NCI-H2107 (cell line): ENCODE results near the gene NDUFC1.
"Not testable (repeated sequence)": the region's sequence is repeated elsewhere in the genome, so short reads cannot be mapped to it uniquely, and the experiment has no call there.

ENCODE experiments used
- DNase-seq: peaks from one replicate; lab custom pipeline; 2025; lab: John Stamatoyannopoulos, UW

NDUFC1 gene

GRCh38 chr4:139297001-139297410 is 5.3 kb downstream of the NDUFC1 start:
- DNase-seq = no peak

GRCh38 chr4:139295942-139296299 is 6.4 kb downstream of the NDUFC1 start:
- DNase-seq = no peak

- DNase-seq = peak; percentile 69
These were observed 6.9 kb downstream of the NDUFC1 start for GRCh38 chr4:139295206-139295941.

DNA sequence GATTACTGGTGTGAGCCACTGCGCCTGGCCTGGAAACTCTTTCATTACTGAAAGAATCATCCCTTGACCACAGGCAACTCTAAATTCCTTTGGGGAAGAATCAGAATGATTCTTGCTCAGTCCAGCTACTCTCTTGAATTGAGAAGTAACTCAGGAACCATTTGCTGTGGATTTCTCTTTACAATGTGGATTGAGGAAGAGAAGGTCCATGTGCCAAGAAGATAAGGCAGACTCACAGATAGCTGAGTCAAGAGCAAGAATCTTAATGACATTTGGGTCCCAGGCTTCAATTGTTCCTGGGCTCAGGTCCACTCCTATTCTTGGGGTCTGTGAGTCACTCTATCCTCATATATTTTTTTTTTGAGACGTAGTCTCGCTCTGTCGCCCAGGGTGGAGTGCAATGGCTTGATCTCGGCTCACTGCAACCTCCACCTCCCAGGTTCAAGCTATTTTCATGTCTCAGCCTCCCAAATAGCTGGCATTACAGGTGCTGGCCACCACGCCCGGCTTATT is 16.0 kb downstream of the NDUFC1 start:
- DNase-seq = no peak

DNA sequence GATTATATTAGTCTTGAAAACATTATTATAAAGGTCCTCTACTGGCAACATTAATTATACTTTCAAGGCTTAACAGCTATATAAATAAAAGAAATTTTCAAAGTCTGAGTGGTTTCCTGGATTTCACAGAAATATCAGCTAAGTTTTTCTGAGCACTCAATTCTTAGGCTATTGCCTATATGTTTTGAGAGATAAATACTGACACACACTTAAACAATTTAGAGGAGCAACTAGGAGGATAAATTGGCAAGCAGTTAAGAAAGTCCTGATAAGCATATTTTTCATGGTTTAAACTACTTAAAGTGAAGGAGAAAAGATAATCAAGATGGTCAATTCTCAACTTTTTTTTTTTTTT is 19.6 kb downstream of the NDUFC1 start:
- no peak for DNase-seq

- DNase-seq = no peak
These were observed 20.1 kb downstream of the NDUFC1 start for GRCh38 chr4:139282065-139282720.

DNA sequence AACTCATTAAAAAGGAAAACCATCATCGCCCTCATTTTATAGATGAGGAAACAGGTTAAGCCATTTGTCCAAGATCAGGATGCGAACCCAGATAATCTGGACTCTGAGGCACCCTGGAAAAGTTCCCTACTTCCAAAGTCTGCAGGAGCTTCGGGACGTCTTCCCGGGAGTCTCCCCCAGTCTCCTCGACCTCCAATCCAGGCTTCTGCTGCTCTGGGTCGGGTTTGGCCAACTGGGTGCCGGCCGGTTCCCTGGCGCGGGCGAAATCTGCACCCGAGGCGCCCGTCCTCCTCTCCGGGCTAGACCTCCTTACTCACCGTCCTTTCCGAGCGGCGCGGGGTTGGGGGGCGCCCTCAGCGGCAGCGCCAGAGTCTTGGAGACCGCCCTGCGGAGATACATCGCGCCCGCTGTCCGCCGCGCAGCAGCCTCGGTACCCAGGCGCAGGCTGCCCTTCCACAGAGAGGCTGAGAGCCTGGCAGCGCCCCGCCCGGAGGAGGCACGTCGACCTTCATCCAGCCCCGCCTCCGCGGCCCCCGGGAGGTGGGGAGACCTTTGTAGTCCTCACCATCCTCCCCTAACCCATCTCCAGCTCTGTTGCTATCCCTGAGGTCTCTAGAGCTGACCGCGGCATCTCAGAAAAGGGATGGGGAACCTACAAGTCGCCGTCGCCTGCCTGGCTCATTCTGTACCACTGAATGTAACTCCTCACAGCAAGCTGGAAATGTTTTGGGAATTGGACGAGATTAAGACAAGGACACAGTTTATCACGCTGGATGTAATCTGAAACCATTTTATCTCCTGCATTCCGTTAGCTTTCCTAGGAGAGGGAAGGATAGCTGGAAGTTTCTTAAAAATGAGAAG is 22.3 kb downstream of the NDUFC1 start, which contains the start of gene MGARP:
TSS of gene MGARP (minus strand) at position 466 of the 861 bp plus-strand sequence. CDS start at position 399, 67 bp downstream.
- no peak for DNase-seq

DNA sequence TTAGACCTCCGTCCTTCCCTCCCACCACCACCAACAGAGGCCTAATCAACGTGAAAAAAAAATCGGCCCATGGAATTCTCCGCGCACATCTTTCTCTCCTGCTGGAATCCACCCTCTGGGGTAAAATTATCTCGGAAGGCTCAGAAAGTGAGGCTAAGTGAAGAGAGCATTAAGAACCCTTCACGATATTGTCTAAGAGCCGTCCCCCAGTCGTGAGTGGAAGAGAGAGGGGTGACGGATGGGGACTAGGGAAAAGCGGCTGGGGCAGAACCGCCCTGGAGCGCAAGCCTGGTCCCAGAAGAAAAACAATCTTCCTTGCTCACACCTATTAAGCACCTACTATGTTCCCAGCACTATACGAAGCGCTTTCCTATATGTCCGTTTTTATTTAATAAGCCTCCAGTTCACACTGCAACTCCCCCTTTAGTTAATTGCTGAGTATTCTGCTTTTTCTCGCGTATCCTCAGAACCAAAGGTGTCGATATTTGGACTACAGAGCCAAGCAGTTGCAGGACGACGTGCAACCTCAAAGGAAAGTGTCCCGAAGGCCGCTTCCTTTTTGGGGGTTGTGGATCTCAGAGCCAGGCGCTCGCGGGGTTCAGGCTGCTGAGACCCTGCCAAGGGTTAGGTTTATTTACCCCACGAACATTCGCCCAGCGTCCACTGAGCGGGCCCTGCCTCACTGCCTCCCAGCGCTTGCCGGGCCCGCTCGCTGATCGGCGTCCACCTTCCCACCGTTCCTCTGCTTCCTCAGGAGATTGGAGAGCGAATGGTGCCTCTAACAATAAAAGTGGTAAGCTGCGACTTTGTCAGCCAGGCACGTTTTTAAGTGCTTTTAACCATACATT is 23.1 kb downstream of the NDUFC1 start:
- no peak for DNase-seq

GRCh38 chr4:139278485-139278884 is 23.8 kb downstream of the NDUFC1 start:
- no peak for DNase-seq

- no peak for DNase-seq
These were observed 27.0 kb downstream of the NDUFC1 start for GRCh38 chr4:139275281-139275735.

GRCh38 chr4:139274790-139275189 is 27.5 kb downstream of the NDUFC1 start:
- no peak for DNase-seq

DNA sequence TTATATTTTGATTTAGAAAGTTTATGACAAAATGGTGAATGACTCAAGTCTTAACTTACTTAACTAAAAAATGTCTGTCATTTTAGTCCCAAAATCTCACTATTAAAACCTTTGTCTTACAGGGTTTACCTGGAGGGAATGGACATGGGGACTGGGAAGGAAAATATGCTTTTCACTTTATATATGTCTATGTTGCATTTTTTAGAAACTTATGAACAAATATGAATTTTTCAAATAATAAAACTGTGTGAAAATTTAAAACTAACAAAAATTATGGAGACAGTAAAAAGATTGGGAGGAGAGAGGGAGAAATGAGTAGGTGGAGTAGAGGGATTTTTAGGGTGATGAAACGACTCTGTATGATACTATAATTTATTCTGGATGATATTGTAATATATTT is 28.4 kb downstream of the NDUFC1 start:
- DNase-seq = no peak

GRCh38 chr4:139267301-139267700 is 35.0 kb downstream of the NDUFC1 start:
- no peak for DNase-seq

GRCh38 chr4:139266583-139267257 is 35.6 kb downstream of the NDUFC1 start:
- no peak for DNase-seq

GRCh38 chr4:139266208-139266582 is 36.1 kb downstream of the NDUFC1 start:
- DNase-seq = no peak

DNA sequence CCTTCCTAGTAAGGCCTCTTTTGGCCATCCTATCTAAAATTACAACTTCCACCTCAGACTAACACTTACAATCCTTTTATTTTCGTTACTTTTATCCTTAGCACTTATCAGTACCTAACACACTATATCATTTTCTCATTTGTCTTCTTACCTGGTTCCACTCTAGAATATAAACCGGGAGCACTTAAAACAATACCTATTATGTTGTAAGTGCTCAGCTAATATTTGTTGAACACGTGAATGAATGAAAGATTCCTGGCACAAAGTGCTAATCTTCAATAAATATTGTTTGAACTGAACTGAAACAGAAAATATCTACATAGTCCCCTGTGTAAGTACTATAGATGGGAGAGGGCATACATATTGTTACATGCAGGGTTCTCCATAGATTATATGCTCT is 36.6 kb downstream of the NDUFC1 start:
- DNase-seq = no peak

DNA sequence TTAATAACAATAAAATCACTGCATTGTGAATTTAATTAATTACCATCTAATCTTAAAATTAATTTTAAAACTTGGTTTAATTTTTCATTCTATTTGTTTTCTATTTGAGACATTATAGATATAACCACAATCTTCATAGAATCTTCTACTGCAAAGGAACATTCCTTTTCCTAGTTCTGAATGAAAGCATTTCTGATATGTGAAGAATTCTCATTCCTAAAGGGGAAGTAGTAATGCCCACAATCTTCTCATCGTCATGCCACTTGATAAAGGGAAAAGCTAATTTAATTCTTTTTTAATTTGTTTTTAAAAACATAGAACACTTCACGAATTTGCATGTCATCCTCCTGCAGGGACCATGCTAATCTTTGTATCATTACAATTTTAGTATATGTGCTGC is 45.9 kb downstream of the NDUFC1 start:
- DNase-seq = no peak

DNA sequence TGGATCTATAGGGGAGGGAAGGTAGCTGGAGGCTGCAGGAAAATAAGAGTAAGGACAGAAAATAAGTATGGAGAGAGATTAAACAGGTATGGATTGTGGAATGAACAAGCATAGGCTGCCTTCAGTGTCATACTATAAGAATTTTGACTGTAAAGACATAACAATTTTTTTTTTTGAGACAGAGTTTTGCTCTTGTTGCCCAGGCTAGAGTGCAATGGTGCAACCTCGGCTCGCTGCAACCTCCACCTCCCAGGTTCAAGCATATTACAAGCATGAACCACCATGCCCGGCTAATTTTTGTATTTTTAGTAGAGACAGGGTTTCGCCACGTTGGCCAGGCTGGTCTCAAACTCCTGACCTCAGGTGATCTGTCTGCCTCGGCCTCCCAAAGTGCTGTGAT is 46.7 kb downstream of the NDUFC1 start:
- not testable (repeated sequence) for DNase-seq

GRCh38 chr4:139253713-139254112 is 48.6 kb downstream of the NDUFC1 start:
- DNase-seq = no peak

- DNase-seq = no peak
These were observed 49.2 kb downstream of the NDUFC1 start for GRCh38 chr4:139253046-139253445.

DNA sequence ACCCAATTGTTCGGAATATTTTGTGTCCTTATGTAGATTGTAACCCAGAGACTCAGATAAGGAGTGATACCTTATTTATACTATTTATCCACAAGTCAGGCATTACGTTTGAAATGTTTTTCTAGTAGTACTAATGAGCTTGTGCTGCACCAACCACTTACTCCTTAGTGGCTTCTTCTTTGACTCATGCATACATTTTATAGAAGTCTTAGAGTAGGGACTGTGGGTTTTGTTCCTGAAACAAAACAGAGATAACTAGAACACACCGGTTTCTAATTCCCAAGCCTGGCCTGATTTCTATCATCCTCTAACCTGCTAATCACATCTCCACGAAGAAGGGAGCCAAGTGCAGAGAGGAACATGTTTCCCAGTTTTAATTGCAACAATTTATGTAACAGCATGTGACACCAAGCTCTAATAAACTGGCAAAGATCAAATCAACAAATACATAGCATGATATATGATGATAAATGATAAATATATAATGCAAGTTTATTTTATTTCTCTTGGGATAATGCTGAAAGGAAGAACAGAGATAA is 54.5 kb downstream of the NDUFC1 start:
- DNase-seq = no peak
